ENCODE measurements around the gene THTPA. TPM values are rescaled to one million over a fixed set of nuclear protein-coding genes. Genes with fewer than 3 reads are reported as not detected.

THTPA gene
- total and polyA plus RNA-seq, 2 of the 13 experiments (the other 11 are each of a cell fraction or from before 2014, with no cell fraction given), result 7.4 to 8.7 TPM

DNA sequence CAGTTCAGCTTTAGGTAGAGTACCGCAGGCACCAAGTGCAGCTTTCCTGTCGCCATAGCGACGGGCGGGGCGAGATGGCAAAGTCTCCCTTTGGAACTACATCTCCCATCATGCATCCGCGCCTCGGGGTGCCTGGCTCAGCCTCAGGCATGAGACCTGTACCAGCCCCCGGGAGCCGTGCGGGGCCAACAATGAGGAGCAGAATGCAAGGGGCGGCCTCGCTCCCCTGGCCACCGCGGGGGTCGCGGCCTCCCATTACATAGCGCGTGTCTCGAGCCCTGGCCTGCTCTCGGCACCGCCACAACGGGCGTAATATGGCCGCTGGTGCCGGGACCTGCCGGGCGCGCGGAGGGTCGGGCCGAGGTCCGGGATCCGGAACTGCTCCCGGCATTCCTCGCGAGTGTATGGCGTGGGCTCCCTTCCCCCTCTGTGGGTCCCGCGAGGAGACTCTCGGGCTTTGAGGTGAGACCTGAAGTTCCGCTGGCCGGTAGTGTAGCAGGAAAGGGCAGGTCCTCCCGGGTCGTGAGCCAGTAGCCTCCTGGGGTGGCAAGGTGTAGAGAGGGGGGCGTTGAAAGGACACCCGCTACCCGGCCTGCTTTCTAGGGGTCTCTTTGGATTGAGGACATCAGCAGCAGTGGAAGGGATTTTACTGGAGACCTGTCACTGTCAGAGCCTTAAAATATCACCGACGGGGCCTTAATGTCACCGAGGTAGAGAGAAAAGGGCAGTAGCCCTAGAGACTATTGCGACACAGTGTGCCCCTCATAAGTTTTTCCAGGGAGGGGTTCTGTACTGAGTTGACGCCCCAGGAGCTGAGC lies at the start of gene THTPA (continued):
- TF ChIP-seq PCBP2 (optimal IDR thresholded peaks at IDR 0.05; ENCODE audit: low read depth, low read length, poor library complexity, severe bottlenecking) (peak; percentile 29), ZNF75D (CRISPR knock-in tag; IDR thresholded peaks at IDR 0.05; ENCODE audit: borderline replicate concordance) (no peak), RFX3 (CRISPR knock-in tag; IDR thresholded peaks at IDR 0.05) (peak; percentile 100), MZF1 (CRISPR knock-in tag; IDR thresholded peaks at IDR 0.05; ENCODE audit: borderline replicate concordance) (peak; percentile 98; the same call in 1 of the 2 replicates), PHF8 (CRISPR knock-in tag; IDR thresholded peaks at IDR 0.05) (peak; percentile 100), ZNF570 (CRISPR knock-in tag; IDR thresholded peaks at IDR 0.05; ENCODE audit: borderline replicate concordance) (0 out of 2 replicates have a peak, but pooled peaks have one; percentile 40), ELF3 (CRISPR knock-in tag; IDR thresholded peaks at IDR 0.05) (peak; percentile 95), ATF3 (CRISPR knock-in tag; IDR thresholded peaks at IDR 0.05) (peak; percentile 81; the same call in 1 of the 2 replicates), ZNF749 (CRISPR knock-in tag; IDR thresholded peaks at IDR 0.05; ENCODE audit: borderline replicate concordance) (peak; percentile 91; the same call in 1 of the 2 replicates), ATF2 (CRISPR knock-in tag; IDR thresholded peaks at IDR 0.05) (peak; percentile 98), ZNF7 (CRISPR knock-in tag; IDR thresholded peaks at IDR 0.05) (peak; percentile 59; the same call in 1 of the 2 replicates), HDAC2 (CRISPR knock-in tag; IDR thresholded peaks at IDR 0.05) (peak; percentile 96), TFE3 (CRISPR knock-in tag; IDR thresholded peaks at IDR 0.05) (peak; percentile 88), ZNF264 (CRISPR knock-in tag; IDR thresholded peaks at IDR 0.05) (peak; percentile 75), ZNF333 (CRISPR knock-in tag; IDR thresholded peaks at IDR 0.05; ENCODE audit: borderline replicate concordance) (peak; percentile 98), YEATS4 (CRISPR knock-in tag; IDR thresholded peaks at IDR 0.05; ENCODE audit: borderline replicate concordance) (peak; percentile 100), BHLHE40 (IDR thresholded peaks at IDR 0.05; ENCODE audit: low read length) (peak; percentile 63; the same call in 1 of the 2 replicates), SIX1 (CRISPR knock-in tag; IDR thresholded peaks at IDR 0.05; ENCODE audit: borderline replicate concordance) (0 out of 2 replicates have a peak, but pooled peaks have one; percentile 51), HCFC1 (IDR thresholded peaks at IDR 0.05; ENCODE audit: low read depth, low read length) (peak; percentile 90), SALL1 (CRISPR knock-in tag; IDR thresholded peaks at IDR 0.05) (peak; percentile 97), ZBTB7A (CRISPR knock-in tag; IDR thresholded peaks at IDR 0.05) (peak; percentile 89)
- TF ChIP-seq, protein P1, sequence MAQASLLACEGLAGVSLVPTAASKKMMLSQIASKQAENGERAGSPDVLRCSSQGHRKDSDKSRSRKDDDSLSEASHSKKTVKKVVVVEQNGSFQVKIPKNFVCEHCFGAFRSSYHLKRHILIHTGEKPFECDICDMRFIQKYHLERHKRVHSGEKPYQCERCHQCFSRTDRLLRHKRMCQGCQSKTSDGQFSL (CRISPR knock-in tag; IDR thresholded peaks at IDR 0.05), result peak; percentile 83; the same call in 1 of the 2 replicates
- TF ChIP-seq, protein P2, sequence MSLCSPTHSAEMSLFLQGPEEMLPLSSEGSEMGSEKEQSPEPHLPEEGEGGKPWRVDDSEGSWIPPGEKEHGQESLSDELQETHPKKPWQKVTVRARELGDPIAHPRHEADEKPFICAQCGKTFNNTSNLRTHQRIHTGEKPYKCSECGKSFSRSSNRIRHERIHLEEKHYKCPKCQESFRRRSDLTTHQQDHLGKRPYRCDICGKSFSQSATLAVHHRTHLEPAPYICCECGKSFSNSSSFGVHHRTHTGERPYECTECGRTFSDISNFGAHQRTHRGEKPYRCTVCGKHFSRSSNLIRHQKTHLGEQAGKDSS (CRISPR knock-in tag; IDR thresholded peaks at IDR 0.05; ENCODE audit: borderline replicate concordance, low read depth), result peak; percentile 87
- TF ChIP-seq, protein P3, sequence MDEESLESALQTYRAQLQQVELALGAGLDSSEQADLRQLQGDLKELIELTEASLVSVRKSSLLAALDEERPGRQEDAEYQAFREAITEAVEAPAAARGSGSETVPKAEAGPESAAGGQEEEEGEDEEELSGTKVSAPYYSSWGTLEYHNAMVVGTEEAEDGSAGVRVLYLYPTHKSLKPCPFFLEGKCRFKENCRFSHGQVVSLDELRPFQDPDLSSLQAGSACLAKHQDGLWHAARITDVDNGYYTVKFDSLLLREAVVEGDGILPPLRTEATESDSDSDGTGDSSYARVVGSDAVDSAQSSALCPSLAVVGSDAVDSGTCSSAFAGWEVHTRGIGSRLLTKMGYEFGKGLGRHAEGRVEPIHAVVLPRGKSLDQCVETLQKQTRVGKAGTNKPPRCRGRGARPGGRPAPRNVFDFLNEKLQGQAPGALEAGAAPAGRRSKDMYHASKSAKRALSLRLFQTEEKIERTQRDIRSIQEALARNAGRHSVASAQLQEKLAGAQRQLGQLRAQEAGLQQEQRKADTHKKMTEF (CRISPR knock-in tag; IDR thresholded peaks at IDR 0.05), result peak; percentile 100

Measured in HepG2 (cell line).